CD14-positive monocyte (primary cell): Measurements from ENCODE around the gene SPNS1. TPM values are rescaled to one million over a fixed set of nuclear protein-coding genes. Genes with fewer than 3 reads are reported as not detected.

ENCODE experiments used
- DNase-seq, 3 donors: peaks; one replicate each; pipeline ENCODE4 v3.0.0-alpha.2; 2011 to 2022
- H2AFZ ChIP-seq: 2 replicates; pipeline ENCODE4 v1.6.0; 2012; ENCODE audit warnings: mild to moderate bottlenecking, low read depth, low read length, inconsistent platforms; ENCODE audit not compliant: insufficient read depth, poor library complexity, severe bottlenecking
- H3K27ac ChIP-seq, 2 donors: 1 replicate in 1 of 2; 2 replicates in 1 of 2; pipeline ENCODE4 v1.5.1; 2012 to 2013; ENCODE audit warnings: low read length in 2 of 2, control low read depth in 1 of 2, inconsistent platforms in 1 of 2, low read depth in 1 of 2, mild to moderate bottlenecking in 1 of 2
- H3K27me3 ChIP-seq, 2 donors: one replicate each; pipeline versions ENCODE4 v1.6.0 to v1.6.1; 2011 to 2013; ENCODE audit warnings: low read length in 2 of 2; ENCODE audit not compliant: control insufficient read depth in 2 of 2, insufficient read depth in 2 of 2
- H3K36me3 ChIP-seq, 2 donors: replicated peaks in 1 of 2; 1 replicate in 1 of 2; 2 replicates in 1 of 2; pipeline versions ENCODE4 v1.5.1 to v1.6.1; 2012 to 2013; ENCODE audit warnings: low read length in 2 of 2, control low read depth in 1 of 2, inconsistent platforms in 1 of 2, mild to moderate bottlenecking in 1 of 2; ENCODE audit not compliant: insufficient read depth in 2 of 2, control insufficient read depth in 1 of 2
- H3K4me1 ChIP-seq, 2 donors: 1 replicate in 1 of 2; 2 replicates in 1 of 2; pipeline versions ENCODE4 v1.5.1 to v1.6.1; 2012 to 2013; ENCODE audit warnings: low read length in 2 of 2, control low read depth in 1 of 2, inconsistent platforms in 1 of 2, mild to moderate bottlenecking in 1 of 2, moderate library complexity in 1 of 2; ENCODE audit not compliant: insufficient read depth in 2 of 2, control insufficient read depth in 1 of 2
- H3K4me2 ChIP-seq: replicated peaks from 2 replicates; pipeline ENCODE3; 2012; ENCODE audit warnings: low read length, moderate library complexity, mild to moderate bottlenecking; ENCODE audit not compliant: poor library complexity, severe bottlenecking; ENCODE audit errors: extremely low read depth
- H3K4me3 ChIP-seq, 3 experiments: fragments of 200-600 bp in 1 of 3; sonication (generic) in 1 of 3; replicated peaks in 1 of 3; 1 replicate in 2 of 3; 2 replicates in 1 of 3; pipeline ENCODE4 v1.5.1; 2011 to 2013; ENCODE audit warnings: low read length in 3 of 3, mild to moderate bottlenecking in 3 of 3, control low read depth in 2 of 3, low read depth in 2 of 3, inconsistent platforms in 1 of 3, moderate library complexity in 1 of 3
- H3K79me2 ChIP-seq: 2 replicates; pipeline ENCODE4 v1.6.0; 2012; ENCODE audit warnings: mild to moderate bottlenecking, control low read depth, inconsistent platforms, low read length, moderate library complexity; ENCODE audit not compliant: insufficient read depth
- H3K9ac ChIP-seq: 2 replicates; pipeline ENCODE4 v1.6.0; 2017; ENCODE audit warnings: low read length, mild to moderate bottlenecking; ENCODE audit not compliant: insufficient read depth, poor library complexity, severe bottlenecking
- H3K9me3 ChIP-seq, 2 donors: replicated peaks in 1 of 2; 1 replicate in 1 of 2; 2 replicates in 1 of 2; pipeline versions ENCODE4 v1.5.1 to v1.6.1; 2012 to 2013; ENCODE audit warnings: low read length in 2 of 2, control low read depth in 1 of 2; ENCODE audit not compliant: control insufficient read depth in 1 of 2, insufficient read depth in 1 of 2
- H4K20me1 ChIP-seq: 2 replicates; pipeline ENCODE4 v1.6.0; 2012; ENCODE audit warnings: mild to moderate bottlenecking, low read length, control low read depth, moderate library complexity; ENCODE audit not compliant: insufficient read depth
- H3K27ac Mint-ChIP-seq, 7 donors: one replicate each; pipeline ENCODE4 v1.8.0; 2020; ENCODE audit warnings: mild to moderate bottlenecking in 7 of 7, mixed read lengths in 7 of 7, moderate library complexity in 6 of 7, inconsistent platforms in 2 of 7
- H3K27me3 Mint-ChIP-seq, 3 donors: one replicate each; pipeline ENCODE4 v1.8.0; 2021 to 2022; ENCODE audit warnings: low read depth in 3 of 3, mild to moderate bottlenecking in 3 of 3, mixed read lengths in 3 of 3, moderate library complexity in 3 of 3, inconsistent platforms in 1 of 3
- H3K36me3 Mint-ChIP-seq, 2 donors: one replicate each; pipeline ENCODE4 v1.8.0; 2020; ENCODE audit warnings: mixed read lengths in 2 of 2, inconsistent platforms in 1 of 2, mild to moderate bottlenecking in 1 of 2
- H3K4me1 Mint-ChIP-seq: one replicate; pipeline ENCODE4 v1.8.0; 2020; ENCODE audit warnings: mild to moderate bottlenecking, mixed read lengths
- H3K4me3 Mint-ChIP-seq, 2 donors: one replicate each; pipeline ENCODE4 v1.8.0; 2020; ENCODE audit warnings: mild to moderate bottlenecking in 2 of 2, mixed read lengths in 2 of 2, moderate library complexity in 1 of 2
- H3K9me3 Mint-ChIP-seq, 7 donors: one replicate each; pipeline ENCODE4 v1.8.0; 2020 to 2022; ENCODE audit warnings: mixed read lengths in 7 of 7, mild to moderate bottlenecking in 6 of 7, moderate library complexity in 6 of 7, inconsistent platforms in 2 of 7
- WGBS: methylation state at CpG from one replicate; pipeline ENCODE4 v1.1.5; 2013; ENCODE audit warnings: missing lambda C conversion rate; ENCODE audit not compliant: insufficient coverage; 5-methylcytosine and 5-hydroxymethylcytosine counted together
- intact Hi-C, 2 donors: fragments of 100-400 bp; cut with micrococcal nuclease; formaldehyde crosslinking; loops; one replicate each; pipeline versions ENCODE4 v1.15.0 to v1.15.1; 2023
- polyA plus RNA-seq, 3 donors: library from polyadenylated mRNA; depleted of rRNA in 1 of 3; unstranded in 2 of 3; stranded (reverse) in 1 of 3; fragments of 300-500 nt in 2 of 3; fragments of >200 nt in 1 of 3; fragmentation: Illumina TruSeq in 2 of 3; gene quantifications; 1 replicate in 2 of 3; 2 replicates in 1 of 3; pipeline ENCODE4 v1.2.3, GENCODE V29; 2012 to 2021
- TF ChIP-seq, protein P1 (sequence below): fragments of 200-600 bp; IDR thresholded peaks from one replicate; pipeline ENCODE4 v1.8.0; 2022; ENCODE audit warnings: antibody characterized with exemption, mild to moderate bottlenecking

The SPNS1 gene
- polyA plus RNA-seq, 3 donors = 93.4 to 104 (median 97.2) TPM

DNA sequence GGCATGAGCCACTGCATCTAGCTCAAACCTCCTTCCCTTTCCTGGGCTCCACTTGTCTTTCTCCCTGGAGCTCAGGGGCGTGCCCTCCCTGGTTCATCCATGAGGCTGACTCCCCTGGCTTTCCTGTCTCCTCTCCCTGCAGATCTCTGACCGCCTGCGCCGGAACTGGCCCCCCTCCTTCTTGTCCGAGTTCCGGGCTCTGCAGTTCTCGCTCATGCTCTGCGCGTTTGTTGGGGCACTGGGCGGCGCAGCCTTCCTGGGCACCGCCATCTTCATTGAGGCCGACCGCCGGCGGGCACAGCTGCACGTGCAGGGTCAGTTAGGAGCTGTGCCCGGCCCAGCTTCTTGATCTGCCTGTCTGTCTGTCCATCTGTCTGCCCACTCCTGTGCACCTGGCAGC lies 9.1 kb downstream of the SPNS1 start:
- H3K36me3 ChIP-seq = peaks cover 73 to 86% of the 10 kb centered on the region in 2 donors
- H3K9me3 ChIP-seq = peaks cover 0 to 23% of the 10 kb centered on the region in 2 donors
- no peak for DNase-seq
- H4K20me1 ChIP-seq = peaks cover 30% of the 10 kb centered on the region
- H3K79me2 ChIP-seq = peaks cover under 1% of the 10 kb centered on the region
- H3K27me3 ChIP-seq = peaks cover 0 to 4% of the 10 kb centered on the region in 2 donors
- H3K4me3 ChIP-seq = peak overlapping the region in 1 of 3 experiments; percentile 65
- no peak overlapping the region for H3K9ac ChIP-seq
- 97% methylated on average over 13 of the region's 18 CpGs for WGBS
- peaks cover 17 to 33% (median 24%) of the 10 kb centered on the region in 7 donors for H3K9me3 Mint-ChIP-seq
- TF ChIP-seq, protein P1, sequence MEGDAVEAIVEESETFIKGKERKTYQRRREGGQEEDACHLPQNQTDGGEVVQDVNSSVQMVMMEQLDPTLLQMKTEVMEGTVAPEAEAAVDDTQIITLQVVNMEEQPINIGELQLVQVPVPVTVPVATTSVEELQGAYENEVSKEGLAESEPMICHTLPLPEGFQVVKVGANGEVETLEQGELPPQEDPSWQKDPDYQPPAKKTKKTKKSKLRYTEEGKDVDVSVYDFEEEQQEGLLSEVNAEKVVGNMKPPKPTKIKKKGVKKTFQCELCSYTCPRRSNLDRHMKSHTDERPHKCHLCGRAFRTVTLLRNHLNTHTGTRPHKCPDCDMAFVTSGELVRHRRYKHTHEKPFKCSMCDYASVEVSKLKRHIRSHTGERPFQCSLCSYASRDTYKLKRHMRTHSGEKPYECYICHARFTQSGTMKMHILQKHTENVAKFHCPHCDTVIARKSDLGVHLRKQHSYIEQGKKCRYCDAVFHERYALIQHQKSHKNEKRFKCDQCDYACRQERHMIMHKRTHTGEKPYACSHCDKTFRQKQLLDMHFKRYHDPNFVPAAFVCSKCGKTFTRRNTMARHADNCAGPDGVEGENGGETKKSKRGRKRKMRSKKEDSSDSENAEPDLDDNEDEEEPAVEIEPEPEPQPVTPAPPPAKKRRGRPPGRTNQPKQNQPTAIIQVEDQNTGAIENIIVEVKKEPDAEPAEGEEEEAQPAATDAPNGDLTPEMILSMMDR = no peak
- H3K4me1 ChIP-seq = peaks cover 20 to 21% of the 10 kb centered on the region in 2 donors
- peak overlapping the region in 1 of 2 donors; percentile 80 for H3K4me3 Mint-ChIP-seq
- peak overlapping the region in 2 of 7 donors; percentile 6 to 20 for H3K27ac Mint-ChIP-seq
- no peak overlapping the region for H3K27ac ChIP-seq
- H3K27me3 Mint-ChIP-seq = peaks cover 6 to 21% (median 19%) of the 10 kb centered on the region in 3 donors
- intact Hi-C loops = no loop called here
- no peak overlapping the region for H3K4me2 ChIP-seq
- H3K36me3 Mint-ChIP-seq = peaks cover 74 to 93% of the 10 kb centered on the region in 2 donors
- H2AFZ ChIP-seq = no peak overlapping the region
- peaks cover 21% of the 10 kb centered on the region for H3K4me1 Mint-ChIP-seq

DNA sequence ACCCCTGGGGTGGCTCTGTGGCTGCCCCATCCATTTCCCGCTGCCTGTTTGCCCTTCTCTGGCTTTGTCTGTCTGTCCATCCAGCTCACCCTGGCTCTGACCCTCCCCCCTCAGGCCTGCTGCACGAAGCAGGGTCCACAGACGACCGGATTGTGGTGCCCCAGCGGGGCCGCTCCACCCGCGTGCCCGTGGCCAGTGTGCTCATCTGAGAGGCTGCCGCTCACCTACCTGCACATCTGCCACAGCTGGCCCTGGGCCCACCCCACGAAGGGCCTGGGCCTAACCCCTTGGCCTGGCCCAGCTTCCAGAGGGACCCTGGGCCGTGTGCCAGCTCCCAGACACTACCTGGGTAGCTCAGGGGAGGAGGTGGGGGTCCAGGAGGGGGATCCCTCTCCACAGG lies 9.5 kb downstream of the SPNS1 start:
- H3K4me1 ChIP-seq = peaks cover 20 to 21% of the 10 kb centered on the region in 2 donors
- H3K9me3 ChIP-seq = peaks cover 0 to 23% of the 10 kb centered on the region in 2 donors
- H3K4me3 ChIP-seq = peak overlapping the region in 1 of 3 experiments; percentile 65
- Mint-ChIP-seq H3K27me3 (peaks cover 6 to 22% (median 19%) of the 10 kb centered on the region in 3 donors), H3K4me1 (peaks cover 21% of the 10 kb centered on the region), H3K9me3 (peaks cover 17 to 33% (median 24%) of the 10 kb centered on the region in 7 donors), H3K4me3 (peak overlapping the region in 1 of 2 donors; percentile 80), H3K36me3 (peaks cover 74 to 93% of the 10 kb centered on the region in 2 donors), H3K27ac (peak overlapping the region in 2 of 7 donors; percentile 20 to 72)
- intact Hi-C loops = no loop called here
- H3K27me3 ChIP-seq = peaks cover 0 to 4% of the 10 kb centered on the region in 2 donors
- no peak for DNase-seq
- peaks cover 70 to 85% of the 10 kb centered on the region in 2 donors for H3K36me3 ChIP-seq
- H3K27ac ChIP-seq = peak overlapping the region in 1 of 2 donors; percentile 56
- peaks cover 26% of the 10 kb centered on the region for H4K20me1 ChIP-seq
- peak overlapping the region; percentile 56 for H3K9ac ChIP-seq
- H3K4me2 ChIP-seq = peak overlapping the region; percentile 73
- H2AFZ ChIP-seq = no peak overlapping the region
- WGBS = 70% methylated on average over 11 of the region's 12 CpGs
- TF ChIP-seq, protein P1 = no peak
- no peaks in the 10 kb centered on the region for H3K79me2 ChIP-seq
